ENCODE results near the gene STUB1. TPM values are rescaled to one million over a fixed set of nuclear protein-coding genes. Genes with fewer than 3 reads are reported as not detected.

The STUB1 gene
- total RNA-seq, 1 donor from 2014 or later, result 258 TPM

DNA sequence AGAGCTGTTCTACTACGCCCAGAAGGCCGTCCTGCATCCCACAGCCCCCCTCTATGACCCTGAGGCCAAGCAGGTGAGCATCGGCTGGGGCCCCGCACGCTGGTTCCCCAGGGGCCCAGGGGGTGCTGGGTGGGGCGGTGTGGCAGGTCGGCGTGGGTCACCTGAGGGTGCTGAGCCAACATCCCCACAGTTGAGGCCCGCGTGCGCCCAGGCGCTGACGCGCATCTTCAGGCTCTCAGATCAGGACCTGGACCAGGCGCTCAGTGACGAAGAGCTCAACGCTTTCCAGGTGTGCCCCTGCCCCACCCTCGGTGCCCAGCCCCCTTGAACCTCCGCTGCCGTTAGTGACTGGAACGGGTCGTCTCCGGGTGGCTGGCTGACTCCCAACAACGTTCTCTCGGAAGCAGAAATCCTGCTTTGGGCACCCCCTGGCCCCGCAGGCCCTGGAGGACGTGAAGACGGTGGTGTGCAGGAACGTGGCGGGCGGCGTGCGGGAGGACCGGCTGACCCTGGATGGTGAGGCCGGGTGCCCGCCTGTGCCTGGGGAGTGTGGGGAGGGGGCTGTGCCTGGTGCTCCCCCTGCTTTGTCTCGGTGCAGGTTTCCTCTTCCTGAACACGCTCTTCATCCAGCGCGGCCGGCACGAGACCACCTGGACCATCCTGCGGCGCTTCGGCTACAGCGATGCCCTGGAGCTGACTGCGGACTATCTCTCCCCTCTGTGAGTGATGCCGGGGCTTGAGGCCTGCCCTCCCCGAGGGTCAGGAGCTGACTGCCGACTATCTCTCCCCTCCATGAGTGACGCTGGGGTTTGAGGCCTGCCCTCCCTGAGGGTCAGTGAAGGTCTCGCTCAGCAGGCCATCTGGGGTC is 9.5 kb upstream of the STUB1 start:
- TF ChIP-seq, protein P1, sequence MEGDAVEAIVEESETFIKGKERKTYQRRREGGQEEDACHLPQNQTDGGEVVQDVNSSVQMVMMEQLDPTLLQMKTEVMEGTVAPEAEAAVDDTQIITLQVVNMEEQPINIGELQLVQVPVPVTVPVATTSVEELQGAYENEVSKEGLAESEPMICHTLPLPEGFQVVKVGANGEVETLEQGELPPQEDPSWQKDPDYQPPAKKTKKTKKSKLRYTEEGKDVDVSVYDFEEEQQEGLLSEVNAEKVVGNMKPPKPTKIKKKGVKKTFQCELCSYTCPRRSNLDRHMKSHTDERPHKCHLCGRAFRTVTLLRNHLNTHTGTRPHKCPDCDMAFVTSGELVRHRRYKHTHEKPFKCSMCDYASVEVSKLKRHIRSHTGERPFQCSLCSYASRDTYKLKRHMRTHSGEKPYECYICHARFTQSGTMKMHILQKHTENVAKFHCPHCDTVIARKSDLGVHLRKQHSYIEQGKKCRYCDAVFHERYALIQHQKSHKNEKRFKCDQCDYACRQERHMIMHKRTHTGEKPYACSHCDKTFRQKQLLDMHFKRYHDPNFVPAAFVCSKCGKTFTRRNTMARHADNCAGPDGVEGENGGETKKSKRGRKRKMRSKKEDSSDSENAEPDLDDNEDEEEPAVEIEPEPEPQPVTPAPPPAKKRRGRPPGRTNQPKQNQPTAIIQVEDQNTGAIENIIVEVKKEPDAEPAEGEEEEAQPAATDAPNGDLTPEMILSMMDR (IDR thresholded peaks at IDR 0.05), result no peak
- Histone ChIP-seq H3K27ac (no peak overlapping the region), H3K9me3 (no peaks in the 10 kb centered on the region), H3K27me3 (no peaks in the 10 kb centered on the region), H3K4me1 (peaks cover 0 to 17% of the 10 kb centered on the region in 2 donors), H3K4me3 (no peak overlapping the region), H3K36me3 (peaks cover 45% of the 10 kb centered on the region in 2 donors)
- DNase-seq (ENCODE audit: low spot score in 2 of 2), result no peak
- intact Hi-C loops (cut with DNase I), result no loop called here

DNA sequence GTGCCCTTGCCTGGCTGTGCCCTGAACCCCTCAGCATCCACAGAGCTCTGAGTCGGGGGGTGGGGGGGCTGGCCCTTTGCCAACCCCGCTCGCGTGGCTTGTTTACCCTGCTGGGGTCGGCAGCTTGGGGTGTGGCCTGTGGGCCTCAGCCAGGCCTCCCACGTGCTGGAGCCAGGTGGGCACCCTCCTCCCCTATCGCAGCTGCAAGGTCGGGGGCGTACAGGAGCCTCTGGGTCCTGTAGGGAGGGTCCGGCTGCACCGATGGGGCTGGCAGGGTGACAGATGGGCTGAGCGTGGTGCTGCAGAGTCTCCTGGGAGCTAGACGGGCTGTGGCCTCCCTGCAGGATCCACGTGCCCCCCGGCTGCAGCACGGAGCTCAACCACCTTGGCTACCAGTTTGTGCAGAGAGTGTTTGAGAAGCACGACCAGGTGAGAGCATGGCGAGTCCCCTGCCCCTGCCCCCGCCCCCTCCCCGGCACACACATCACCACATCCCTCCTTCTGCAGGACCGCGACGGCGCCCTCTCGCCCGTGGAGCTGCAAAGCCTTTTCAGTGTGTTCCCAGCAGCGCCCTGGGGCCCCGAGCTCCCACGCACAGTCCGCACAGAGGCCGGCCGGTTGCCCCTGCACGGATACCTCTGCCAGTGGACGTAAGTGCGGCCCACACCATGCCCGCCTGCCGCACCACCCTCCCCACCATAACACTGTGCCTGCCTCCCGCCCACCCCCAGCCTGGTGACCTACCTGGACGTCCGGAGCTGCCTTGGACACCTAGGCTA is 8.7 kb upstream of the STUB1 start:
- H3K27ac ChIP-seq, result no peak overlapping the region
- H3K4me3 ChIP-seq, result no peak overlapping the region
- intact Hi-C loops (cut with DNase I), result no loop called here
- H3K27me3 ChIP-seq, result no peaks in the 10 kb centered on the region
- peaks cover 0 to 20% of the 10 kb centered on the region in 2 donors for H3K4me1 ChIP-seq
- TF ChIP-seq, protein P1 (IDR thresholded peaks at IDR 0.05), result no peak
- no peaks in the 10 kb centered on the region for H3K9me3 ChIP-seq
- H3K36me3 ChIP-seq, result peaks cover 45% of the 10 kb centered on the region in 2 donors
- DNase-seq (ENCODE audit: low spot score in 2 of 2), result no peak

DNA sequence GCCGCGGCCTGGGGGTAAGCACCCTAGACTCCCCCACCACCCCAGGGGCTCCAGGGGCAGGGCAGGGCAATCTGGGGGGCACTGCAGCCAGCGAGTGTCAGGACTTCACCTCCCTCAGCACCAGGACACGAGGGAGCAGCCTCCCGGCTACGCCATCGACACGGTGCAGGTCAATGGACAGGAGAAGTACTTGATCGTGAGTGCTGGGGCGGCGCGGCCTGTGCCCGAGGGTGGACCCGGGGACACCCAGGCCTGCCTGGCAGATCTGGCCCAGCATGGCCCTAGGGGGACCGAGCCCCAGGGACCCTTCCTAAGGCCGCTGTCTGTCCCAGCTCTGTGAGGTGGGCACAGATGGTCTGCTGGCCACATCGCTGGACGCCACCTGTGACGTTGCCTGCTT is 7.8 kb upstream of the STUB1 start:
- Histone ChIP-seq H3K36me3 (peaks cover 45% of the 10 kb centered on the region in 2 donors), H3K4me1 (peaks cover 0 to 17% of the 10 kb centered on the region in 2 donors)
- TF ChIP-seq, protein P1 (IDR thresholded peaks at IDR 0.05), result no peak

DNA sequence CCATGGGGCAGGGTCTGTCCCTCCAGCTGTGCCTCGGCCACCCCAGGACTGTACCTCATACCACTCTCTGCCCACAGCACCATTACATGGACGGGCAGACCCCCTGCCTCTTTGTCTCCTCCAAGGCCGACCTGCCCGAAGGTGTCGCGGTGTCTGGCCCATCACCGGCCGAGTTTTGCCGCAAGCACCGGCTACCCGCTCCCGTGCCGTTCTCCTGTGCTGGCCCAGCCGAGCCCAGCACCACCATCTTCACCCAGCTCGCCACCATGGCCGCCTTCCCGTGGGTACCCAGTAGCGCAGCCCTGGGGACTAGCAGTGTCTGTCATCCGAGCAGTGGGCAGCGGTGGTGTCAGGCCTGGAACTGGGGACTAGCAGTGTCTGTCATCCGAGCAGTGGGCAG is 7.4 kb upstream of the STUB1 start:
- Histone ChIP-seq H3K36me3 (peaks cover 45% of the 10 kb centered on the region in 2 donors), H3K27me3 (no peaks in the 10 kb centered on the region), H3K27ac (no peak overlapping the region), H3K4me3 (no peak overlapping the region), H3K4me1 (peaks cover 0 to 15% of the 10 kb centered on the region in 2 donors), H3K9me3 (no peaks in the 10 kb centered on the region)
- intact Hi-C loops (cut with DNase I), result no loop called here
- TF ChIP-seq, protein P1 (IDR thresholded peaks at IDR 0.05), result no peak
- no peak for DNase-seq (ENCODE audit: low spot score in 2 of 2)

More for the DNA sequence above, 7.8 kb upstream of the STUB1 start:
- H3K27me3 ChIP-seq, result no peaks in the 10 kb centered on the region
- H3K9me3 ChIP-seq, result no peaks in the 10 kb centered on the region
- H3K4me3 ChIP-seq, result no peak overlapping the region
- no peak overlapping the region for H3K27ac ChIP-seq
- DNase-seq (ENCODE audit: low spot score in 2 of 2), result no peak
- intact Hi-C loops (cut with DNase I), result no loop called here

DNA sequence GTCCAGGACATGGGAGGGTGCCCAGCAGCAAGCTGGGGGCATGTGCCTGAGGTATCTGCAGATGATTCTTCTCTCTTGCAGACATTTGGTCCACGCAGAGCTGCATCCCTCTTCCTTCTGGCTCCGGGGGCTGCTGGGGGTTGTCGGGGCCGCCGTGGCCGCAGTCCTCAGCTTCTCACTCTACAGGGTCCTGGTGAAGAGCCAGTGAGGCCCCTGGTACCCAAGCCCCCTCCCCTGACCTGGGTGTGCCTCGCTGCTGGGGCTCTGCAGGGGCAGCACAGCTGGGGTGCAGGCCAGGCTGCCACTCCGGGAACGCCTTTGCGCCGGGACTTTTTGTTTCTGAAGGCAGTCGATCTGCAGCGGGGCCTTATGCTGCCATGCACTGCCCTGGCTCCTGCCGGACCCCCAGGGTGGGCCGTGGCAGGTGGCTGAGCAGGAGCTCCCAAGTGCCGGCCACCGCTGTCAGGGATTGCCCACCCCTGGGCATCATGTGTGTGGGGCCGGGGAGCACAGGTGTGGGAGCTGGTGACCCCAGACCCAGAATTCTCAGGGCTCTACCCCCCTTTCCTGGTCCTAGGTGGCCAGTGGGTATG is 6.7 kb upstream of the STUB1 start:
- Histone ChIP-seq H3K4me1 (peaks cover 0 to 15% of the 10 kb centered on the region in 2 donors), H3K27ac (no peak overlapping the region), H3K4me3 (no peak overlapping the region), H3K9me3 (no peaks in the 10 kb centered on the region), H3K36me3 (peaks cover 45% of the 10 kb centered on the region in 2 donors), H3K27me3 (no peaks in the 10 kb centered on the region)
- no peak for DNase-seq (ENCODE audit: low spot score in 2 of 2)
- intact Hi-C loops (cut with DNase I), result no loop called here
- TF ChIP-seq, protein P1 (IDR thresholded peaks at IDR 0.05), result no peak
